CD4-positive, alpha-beta T cell treated with Interleukin-21 for 1 hour (primary cell): Measurements from ENCODE around the gene OR2A2.

Source experiments
- DNase-seq: peaks from one replicate; pipeline ENCODE4 v3.0.0-alpha.2; 2020

The OR2A2 gene

DNA sequence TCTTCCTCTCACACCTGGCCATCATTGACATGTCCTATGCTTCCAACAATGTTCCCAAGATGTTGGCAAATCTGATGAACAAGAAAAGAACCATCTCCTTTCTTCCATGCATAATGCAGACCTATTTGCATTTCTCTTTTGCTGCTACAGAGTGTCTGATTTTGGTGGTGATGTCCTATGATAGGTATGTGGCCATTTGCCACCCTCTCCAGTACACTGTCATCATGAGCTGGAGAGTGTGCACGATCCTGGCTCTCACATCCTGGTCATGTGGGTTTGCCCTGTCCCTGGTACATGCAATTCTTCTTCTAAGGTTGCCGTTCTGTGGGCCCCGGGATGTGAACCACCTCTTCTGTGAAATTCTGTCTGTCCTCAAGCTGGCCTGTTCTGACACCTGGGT lies 32.8 kb downstream of the OR2A2 start:
- no peak for DNase-seq

DNA sequence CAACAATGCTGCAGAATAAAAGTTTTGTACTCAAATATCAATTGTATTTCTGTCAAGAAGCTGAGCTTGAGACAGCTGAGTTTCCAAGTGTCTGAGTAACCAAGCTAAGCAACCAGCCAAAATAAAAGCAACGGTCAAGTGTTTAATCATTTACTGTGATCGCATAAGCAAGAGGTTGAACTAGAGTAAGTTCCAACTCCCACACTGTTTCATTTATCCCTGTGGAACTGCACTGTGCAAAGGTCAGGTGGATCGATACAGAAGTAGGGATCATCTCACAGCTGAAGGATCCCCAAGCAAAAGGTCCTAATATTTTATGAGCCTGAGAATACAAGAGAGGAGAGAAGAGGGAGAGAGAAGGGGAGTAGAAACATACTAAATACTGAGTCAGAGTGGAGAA lies 35.0 kb downstream of the OR2A2 start:
- no peak for DNase-seq

DNA sequence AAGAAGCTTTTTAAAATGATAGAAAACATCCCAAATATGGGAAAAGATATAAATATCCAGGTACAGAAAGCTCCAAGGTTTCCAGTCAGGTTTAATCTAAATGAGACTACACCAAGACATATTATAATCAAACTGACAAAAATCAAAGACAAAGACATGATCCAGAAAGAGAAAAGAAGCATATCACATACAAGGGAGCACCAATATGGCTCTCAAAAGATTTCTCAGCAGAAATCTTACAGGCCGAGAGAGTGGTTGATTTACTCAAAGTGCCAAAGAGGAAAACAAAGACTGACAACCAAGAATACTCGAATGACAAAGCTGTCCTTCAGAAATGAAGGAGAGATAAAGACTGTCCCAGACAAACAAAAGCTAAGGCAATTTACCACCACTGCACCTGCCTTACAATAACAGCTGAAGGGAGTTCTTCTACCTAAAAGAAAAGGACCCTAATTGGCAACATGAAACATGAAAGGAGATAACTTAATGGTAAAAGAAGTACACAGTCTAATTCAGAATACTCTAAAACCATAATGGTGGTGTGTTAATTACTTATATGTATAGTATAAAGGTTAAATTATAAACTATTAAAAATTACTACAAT lies 38.9 kb downstream of the OR2A2 start:
- no peak for DNase-seq

DNA sequence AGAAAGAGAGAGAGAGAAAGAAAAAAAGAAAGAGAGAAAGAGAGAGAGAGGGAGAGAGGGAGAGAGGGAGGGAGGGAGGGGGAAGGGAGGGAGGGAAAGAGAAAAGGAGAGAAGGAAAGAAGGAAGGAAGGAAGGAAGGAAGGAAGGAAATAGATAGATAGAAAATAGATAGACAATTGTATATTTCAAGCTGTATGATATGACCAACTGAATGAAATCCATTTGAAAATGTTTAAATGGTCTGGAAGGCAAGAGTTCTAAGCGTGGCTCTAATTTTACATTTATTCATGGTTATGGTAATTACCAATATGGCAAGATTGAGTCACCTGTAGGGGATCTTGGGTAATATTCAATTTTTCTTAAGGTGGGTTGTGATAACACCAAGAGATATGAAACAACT lies 49.5 kb downstream of the OR2A2 start:
- no peak for DNase-seq
